Measurements from ENCODE around the gene ATP1A1. TPM values are rescaled to one million over a fixed set of nuclear protein-coding genes. Genes with fewer than 3 reads are reported as not detected.
A peak's percentile ranks its signal among the peaks of the same experiment; 100 is the strongest.

The ATP1A1 gene
- total RNA-seq, 2 experiments from 2014 or later = 203 to 204 TPM

- peaks cover 73% of the 10 kb centered on the region for H3K4me1 Mint-ChIP-seq (ENCODE audit: low read depth)
- ChIA-PET CTCF (interaction anchor here (0.8 to 3.3 kb wide), 9 partner anchors 27 to 278 kb away, joined by 3 to 15 read pairs (median 4); no protein-coding TSS in a partner anchor), POLR2A (interaction anchor here (0.9 to 3.0 kb wide), 4 partner anchors 16 to 74 kb away, joined by 4 to 27 read pairs (median 5); partner anchors contain the start of gene ATP1A1)
- H3K4me3 Mint-ChIP-seq = peak overlapping the region; percentile 90
- peak overlapping the region; percentile 92 for H3K27ac Mint-ChIP-seq
- H3K36me3 Mint-ChIP-seq (ENCODE audit: low read depth) = peaks cover 19% of the 10 kb centered on the region
- DNase-seq (peak; percentile 21), ATAC-seq (no peak)
- H3K27me3 Mint-ChIP-seq (ENCODE audit: low read depth) = peaks cover 5% of the 10 kb centered on the region
- no peaks in the 10 kb centered on the region for H3K9me3 Mint-ChIP-seq (ENCODE audit: insufficient read depth)
These were observed 44.6 kb downstream of the ATP1A1 start for GRCh38 chr1:116417678-116418077.

DNA sequence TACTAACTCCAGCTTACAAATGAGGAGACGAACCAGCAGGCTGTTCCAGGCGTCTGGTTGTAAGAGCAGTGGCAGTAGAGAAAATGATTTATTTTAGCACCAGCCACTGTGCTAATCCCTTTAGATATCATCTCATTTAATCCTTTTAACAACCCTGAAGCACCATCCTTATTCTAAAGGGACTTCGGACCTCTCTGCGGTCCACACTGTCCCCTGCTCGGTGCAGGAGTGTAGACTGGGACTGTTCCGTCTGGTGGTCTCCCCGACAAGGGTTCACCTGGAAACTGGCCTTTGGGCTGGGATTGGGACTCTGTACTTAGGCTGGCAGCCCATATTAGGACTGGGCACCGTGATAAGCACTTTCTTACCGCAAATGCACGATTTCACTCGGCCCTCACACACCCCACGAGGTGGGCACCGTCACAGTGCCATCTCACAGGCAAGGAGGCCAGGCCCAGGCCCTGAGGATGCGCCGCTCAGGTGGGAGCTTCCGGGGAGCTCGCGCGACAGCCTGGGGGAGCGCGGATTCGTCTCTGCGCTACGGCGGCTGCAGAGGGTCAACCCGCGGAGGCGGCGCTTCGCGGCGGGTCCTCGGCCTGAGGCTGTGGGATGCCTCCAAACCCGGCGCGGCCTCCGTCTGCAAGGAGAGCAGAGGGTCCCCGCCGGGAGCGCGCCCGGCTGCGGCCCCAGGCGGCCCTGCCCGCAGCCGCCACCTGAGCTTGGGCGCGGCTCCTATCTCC is 45.2 kb downstream of the ATP1A1 start:
- DNase-seq = peak; percentile 90

DNA sequence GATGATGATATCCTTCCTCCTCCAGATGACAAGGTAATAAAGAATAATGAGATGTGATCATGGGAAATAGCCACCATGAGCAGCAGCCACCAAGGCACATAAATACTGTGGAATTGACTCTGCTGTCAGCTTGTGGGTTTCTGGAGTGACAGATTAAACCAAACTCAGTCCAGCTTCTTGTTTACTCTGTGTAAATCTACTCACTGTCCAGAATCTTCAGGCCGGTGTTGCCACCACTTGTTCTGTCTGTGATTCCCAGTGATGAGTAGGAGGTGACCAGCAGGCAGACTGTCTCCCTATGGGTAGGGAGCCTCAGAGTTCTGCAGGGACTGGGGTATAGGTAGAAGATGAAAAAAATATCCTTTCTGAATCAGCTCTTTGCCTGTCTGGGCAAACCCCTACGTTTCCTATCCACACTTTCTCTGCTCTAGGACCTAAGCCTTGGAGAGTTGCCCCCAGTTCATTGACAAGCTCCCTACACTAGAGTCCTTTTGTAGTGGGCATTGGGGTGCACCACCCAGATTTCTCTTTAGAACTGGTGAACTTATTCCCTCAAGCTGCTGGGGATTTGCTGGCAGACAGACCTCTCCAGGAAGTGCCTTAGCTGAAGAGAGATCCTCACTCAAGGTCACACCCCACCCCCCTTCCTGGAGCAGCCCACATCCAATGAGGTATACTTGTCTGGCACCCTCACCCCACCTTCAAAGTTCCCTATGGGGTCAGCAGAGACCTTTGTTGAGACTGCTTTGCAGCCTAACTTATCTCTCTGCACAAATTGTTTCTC is 47.6 kb downstream of the ATP1A1 start:
- ChIA-PET CTCF (interaction anchor here (0.8 to 2.3 kb wide), 5 partner anchors 18 to 281 kb away, joined by 3 to 11 read pairs (median 5); partner anchors contain the start of gene ATP1A1), POLR2A (interaction anchor here (0.8 to 2.3 kb wide), 3 partner anchors 11 to 48 kb away, joined by 3 to 7 read pairs (median 3); partner anchors contain the start of gene ATP1A1)
- Mint-ChIP-seq H3K4me1 (ENCODE audit: low read depth) (peaks cover 48% of the 10 kb centered on the region), H3K4me3 (no peak overlapping the region), H3K9me3 (ENCODE audit: insufficient read depth) (no peaks in the 10 kb centered on the region), H3K27me3 (ENCODE audit: low read depth) (peaks cover 17% of the 10 kb centered on the region), H3K36me3 (ENCODE audit: low read depth) (peaks cover 5% of the 10 kb centered on the region), H3K27ac (peak overlapping the region; percentile 47)
- DNase-seq = peak; percentile 44
- no peak for ATAC-seq

More for the DNA sequence above, 45.2 kb downstream of the ATP1A1 start:
- peak overlapping the region; percentile 90 for H3K4me3 Mint-ChIP-seq
- peaks cover 68% of the 10 kb centered on the region for H3K4me1 Mint-ChIP-seq (ENCODE audit: low read depth)
- CTCF ChIA-PET = interaction anchor here (0.8 to 3.3 kb wide), 9 partner anchors 12 to 279 kb away, joined by 3 to 15 read pairs (median 4); no protein-coding TSS in a partner anchor
- H3K36me3 Mint-ChIP-seq (ENCODE audit: low read depth) = peaks cover 19% of the 10 kb centered on the region
- peak overlapping the region; percentile 92 for H3K27ac Mint-ChIP-seq
- POLR2A ChIA-PET = interaction anchor here (0.6 to 3.0 kb wide), 10 partner anchors 11 to 642 kb away, joined by 3 to 27 read pairs (median 4); partner anchors contain the start of genes ATP1A1 and TTF2
- H3K27me3 Mint-ChIP-seq (ENCODE audit: low read depth) = peaks cover 7% of the 10 kb centered on the region
- H3K9me3 Mint-ChIP-seq (ENCODE audit: insufficient read depth) = no peaks in the 10 kb centered on the region
- ATAC-seq = peak; percentile 94

DNA sequence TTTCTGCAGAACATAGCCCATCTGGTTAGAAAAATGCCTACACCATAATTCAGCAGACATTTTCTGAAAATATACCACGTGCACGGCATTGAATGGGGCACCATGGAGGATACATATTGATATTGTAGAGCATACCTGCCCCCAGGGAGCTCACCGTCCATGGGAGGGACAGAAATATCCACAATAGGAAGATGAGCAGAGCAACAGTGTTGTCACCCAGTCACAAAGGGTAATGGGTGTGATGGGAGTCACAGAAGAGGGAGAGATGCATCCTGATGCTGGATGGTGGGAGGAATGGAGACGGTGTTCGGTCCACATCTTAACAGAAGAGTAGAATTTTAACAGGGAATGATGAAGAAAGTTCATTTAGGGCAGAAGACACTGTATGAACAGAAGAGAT is 51.4 kb downstream of the ATP1A1 start:
- CTCF ChIA-PET = interaction anchor here (1.5 kb wide), 1 partner anchor 286 kb away, joined by 5 read pairs; no protein-coding TSS in a partner anchor
- no peaks in the 10 kb centered on the region for H3K36me3 Mint-ChIP-seq (ENCODE audit: low read depth)

DNA sequence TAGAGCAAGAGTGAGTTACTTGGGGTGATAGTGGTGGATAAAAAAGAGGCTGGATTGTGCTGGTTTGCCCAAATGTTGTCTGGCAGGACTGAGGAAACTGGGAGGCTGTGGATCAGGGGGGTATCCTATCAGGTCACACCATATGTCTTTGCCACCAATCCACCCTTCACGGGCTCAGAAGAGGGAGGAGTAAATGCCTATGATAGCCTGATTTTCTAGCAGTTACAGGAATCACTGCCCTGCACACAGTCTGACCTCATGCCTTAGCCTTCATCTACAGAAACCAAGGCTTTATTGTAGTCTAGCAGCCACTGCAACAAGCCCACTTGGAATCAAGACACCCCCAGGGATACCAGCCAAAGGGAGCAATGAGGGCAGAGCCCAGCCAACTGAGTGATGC is 51.8 kb downstream of the ATP1A1 start:
- CTCF ChIA-PET = no interaction called here

More for the DNA sequence above, 51.4 kb downstream of the ATP1A1 start:
- Mint-ChIP-seq H3K27me3 (ENCODE audit: low read depth) (peaks cover 17% of the 10 kb centered on the region), H3K27ac (no peak overlapping the region), H3K9me3 (ENCODE audit: insufficient read depth) (no peaks in the 10 kb centered on the region), H3K4me1 (ENCODE audit: low read depth) (peaks cover 16% of the 10 kb centered on the region), H3K4me3 (no peak overlapping the region)
- POLR2A ChIA-PET = no interaction called here
- no peak for ATAC-seq
- DNase-seq = peak; percentile 13

DNA sequence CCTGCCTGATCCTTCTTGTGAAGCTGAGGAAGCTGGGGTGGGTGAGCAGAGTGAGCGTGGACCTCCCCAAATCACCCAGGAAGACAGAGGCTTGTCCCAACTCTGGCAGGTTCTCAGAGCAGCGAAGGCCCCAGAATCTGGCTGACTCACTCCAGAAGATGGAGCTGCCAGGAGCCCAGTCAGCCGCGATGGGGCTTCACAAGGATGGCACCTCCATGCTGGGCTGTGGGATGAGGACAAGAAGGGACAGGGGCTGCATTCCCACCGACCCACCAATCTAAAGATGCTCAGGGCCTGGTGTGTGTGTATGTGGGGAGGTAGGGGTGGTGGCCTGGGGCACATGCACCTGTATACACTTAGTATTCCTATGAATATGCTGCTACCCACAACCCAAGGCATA is 52.9 kb downstream of the ATP1A1 start:
- Mint-ChIP-seq H3K9me3 (ENCODE audit: insufficient read depth) (no peaks in the 10 kb centered on the region), H3K36me3 (ENCODE audit: low read depth) (no peaks in the 10 kb centered on the region), H3K27ac (no peak overlapping the region), H3K27me3 (ENCODE audit: low read depth) (peaks cover 27% of the 10 kb centered on the region), H3K4me3 (no peak overlapping the region), H3K4me1 (ENCODE audit: low read depth) (peaks cover 3% of the 10 kb centered on the region)
- ChIA-PET POLR2A (no interaction called here), CTCF (no interaction called here)
- DNase-seq (peak; percentile 9), ATAC-seq (no peak)

More for the DNA sequence above, 51.8 kb downstream of the ATP1A1 start:
- Mint-ChIP-seq H3K4me1 (ENCODE audit: low read depth) (peaks cover 15% of the 10 kb centered on the region), H3K36me3 (ENCODE audit: low read depth) (no peaks in the 10 kb centered on the region), H3K4me3 (no peak overlapping the region), H3K27me3 (ENCODE audit: low read depth) (peaks cover 21% of the 10 kb centered on the region), H3K27ac (no peak overlapping the region), H3K9me3 (ENCODE audit: insufficient read depth) (no peaks in the 10 kb centered on the region)
- ATAC-seq = no peak
- peak; percentile 11 for DNase-seq
- POLR2A ChIA-PET = no interaction called here

GRCh38 chr1:116426401-116426800 is 53.4 kb downstream of the ATP1A1 start:
- Mint-ChIP-seq H3K27ac (no peak overlapping the region), H3K9me3 (ENCODE audit: insufficient read depth) (no peaks in the 10 kb centered on the region), H3K4me1 (ENCODE audit: low read depth) (no peaks in the 10 kb centered on the region), H3K27me3 (ENCODE audit: low read depth) (peaks cover 26% of the 10 kb centered on the region), H3K4me3 (no peak overlapping the region), H3K36me3 (ENCODE audit: low read depth) (no peaks in the 10 kb centered on the region)
- ATAC-seq (no peak), DNase-seq (peak; percentile 6)
- POLR2A ChIA-PET = no interaction called here
- CTCF ChIA-PET = no interaction called here

GRCh38 chr1:116428576-116428975 is 55.5 kb downstream of the ATP1A1 start:
- Mint-ChIP-seq H3K27ac (no peak overlapping the region), H3K27me3 (ENCODE audit: low read depth) (peaks cover 21% of the 10 kb centered on the region), H3K4me1 (ENCODE audit: low read depth) (no peaks in the 10 kb centered on the region), H3K9me3 (ENCODE audit: insufficient read depth) (no peaks in the 10 kb centered on the region), H3K36me3 (ENCODE audit: low read depth) (no peaks in the 10 kb centered on the region), H3K4me3 (no peak overlapping the region)
- CTCF ChIA-PET = no interaction called here
- peak; percentile 17 for DNase-seq
- ATAC-seq = no peak
- POLR2A ChIA-PET = interaction anchor here (1.8 kb wide), 1 partner anchor 10 kb away, joined by 8 read pairs; no protein-coding TSS in a partner anchor

GRCh38 chr1:116429821-116430374 is 56.9 kb downstream of the ATP1A1 start:
- DNase-seq (peak; percentile 14), ATAC-seq (no peak)
- no peak overlapping the region for H3K27ac Mint-ChIP-seq
- ChIA-PET POLR2A (interaction anchor here (0.7 to 1.8 kb wide), 2 partner anchors 11 to 15 kb away, joined by 4 to 8 read pairs; no protein-coding TSS in a partner anchor), CTCF (no interaction called here)
- peaks cover 10% of the 10 kb centered on the region for H3K27me3 Mint-ChIP-seq (ENCODE audit: low read depth)
- no peak overlapping the region for H3K4me3 Mint-ChIP-seq
- H3K9me3 Mint-ChIP-seq (ENCODE audit: insufficient read depth) = no peaks in the 10 kb centered on the region
- H3K4me1 Mint-ChIP-seq (ENCODE audit: low read depth) = no peaks in the 10 kb centered on the region
- H3K36me3 Mint-ChIP-seq (ENCODE audit: low read depth) = no peaks in the 10 kb centered on the region

DNA sequence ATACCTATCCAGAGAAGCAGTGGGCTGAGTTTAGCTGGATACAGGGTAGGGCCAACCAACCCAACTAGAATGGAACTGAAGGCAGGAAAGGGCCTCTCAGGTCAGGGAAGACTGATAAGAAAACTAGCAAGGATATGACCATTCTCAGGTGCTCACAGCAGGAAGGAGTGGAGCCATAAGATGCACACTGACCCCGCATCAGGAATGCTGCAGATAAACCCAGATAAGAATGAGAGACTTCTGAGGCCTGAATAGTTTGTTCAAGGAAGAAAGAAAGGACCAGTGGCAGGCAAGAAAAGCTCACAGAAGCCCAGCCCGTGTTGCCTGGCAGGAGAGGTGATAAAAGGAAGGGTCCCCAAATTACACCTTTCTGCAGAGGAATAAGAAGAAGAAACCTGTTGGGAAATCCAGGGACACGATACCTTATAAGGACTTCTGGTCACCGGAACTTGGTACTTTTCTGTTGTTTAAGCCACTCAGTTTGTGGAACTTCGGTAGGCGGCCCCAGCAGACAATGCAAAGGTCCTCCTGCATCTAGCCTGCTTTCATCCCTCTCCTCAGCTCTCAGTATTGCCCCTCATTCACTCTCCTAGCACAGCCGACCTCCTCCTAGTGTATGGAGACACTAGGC is 58.9 kb downstream of the ATP1A1 start:
- CTCF ChIA-PET = interaction anchor here (1.4 kb wide), 1 partner anchor 67 kb away, joined by 3 read pairs; no protein-coding TSS in a partner anchor
- Mint-ChIP-seq H3K36me3 (ENCODE audit: low read depth) (no peaks in the 10 kb centered on the region), H3K9me3 (ENCODE audit: insufficient read depth) (no peaks in the 10 kb centered on the region), H3K4me1 (ENCODE audit: low read depth) (no peaks in the 10 kb centered on the region), H3K4me3 (no peak overlapping the region), H3K27me3 (ENCODE audit: low read depth) (peaks cover 17% of the 10 kb centered on the region), H3K27ac (no peak overlapping the region)
- POLR2A ChIA-PET = no interaction called here
- DNase-seq (peak; percentile 13), ATAC-seq (no peak)

- peaks cover 20% of the 10 kb centered on the region for H3K27me3 Mint-ChIP-seq (ENCODE audit: low read depth)
- H3K9me3 Mint-ChIP-seq (ENCODE audit: insufficient read depth) = no peaks in the 10 kb centered on the region
- no peak for ATAC-seq
- ChIA-PET POLR2A (no interaction called here), CTCF (interaction anchor here (2.6 kb wide), 1 partner anchor 294 kb away, joined by 9 read pairs; no protein-coding TSS in a partner anchor)
- DNase-seq = peak; percentile 13
- H3K4me3 Mint-ChIP-seq = no peak overlapping the region
- no peaks in the 10 kb centered on the region for H3K36me3 Mint-ChIP-seq (ENCODE audit: low read depth)
- no peak overlapping the region for H3K27ac Mint-ChIP-seq
- no peaks in the 10 kb centered on the region for H3K4me1 Mint-ChIP-seq (ENCODE audit: low read depth)
These were observed 59.7 kb downstream of the ATP1A1 start for GRCh38 chr1:116432655-116433265.

Data from activated CD8-positive, alpha-beta T cell treated with anti-CD3 and anti-CD28 coated beads, Interleukin-2, amount 10 ng/mL, durations not matched to agents 7 days and 5 days (primary cell).